HUES6 (cell line): ENCODE measurements around the gene FERMT3.
A peak's percentile ranks its signal among the peaks of the same experiment; 100 is the strongest.
"Not testable (repeated sequence)": the region's sequence is repeated elsewhere in the genome, so short reads cannot be mapped to it uniquely, and the experiment has no call there.

Experiments used
- H3K27ac ChIP-seq: 2 replicates; pipeline ENCODE4 v1.7.0; 2013; ENCODE audit warnings: low read depth, mild to moderate bottlenecking, low read length, inconsistent platforms
- H3K27me3 ChIP-seq: 2 replicates; pipeline ENCODE4 v1.6.1; 2013; ENCODE audit warnings: low read length; ENCODE audit not compliant: control insufficient read depth, insufficient read depth
- H3K36me3 ChIP-seq: 2 replicates; pipeline ENCODE4 v1.6.1; 2013; ENCODE audit warnings: low read length; ENCODE audit not compliant: control insufficient read depth, insufficient read depth
- H3K4me1 ChIP-seq: 2 replicates; pipeline ENCODE4 v1.6.1; 2013; ENCODE audit warnings: low read length; ENCODE audit not compliant: control insufficient read depth, insufficient read depth
- H3K4me3 ChIP-seq: 2 replicates; pipeline ENCODE4 v1.5.1; 2013; ENCODE audit warnings: low read depth, low read length
- H3K9ac ChIP-seq: one replicate; pipeline ENCODE4 v1.6.1; 2013; ENCODE audit warnings: mild to moderate bottlenecking, low read length
- H3K9me3 ChIP-seq: 2 replicates; pipeline ENCODE4 v1.6.1; 2013; ENCODE audit warnings: low read depth, low read length; ENCODE audit not compliant: control insufficient read depth, insufficient read depth

Gene FERMT3

DNA sequence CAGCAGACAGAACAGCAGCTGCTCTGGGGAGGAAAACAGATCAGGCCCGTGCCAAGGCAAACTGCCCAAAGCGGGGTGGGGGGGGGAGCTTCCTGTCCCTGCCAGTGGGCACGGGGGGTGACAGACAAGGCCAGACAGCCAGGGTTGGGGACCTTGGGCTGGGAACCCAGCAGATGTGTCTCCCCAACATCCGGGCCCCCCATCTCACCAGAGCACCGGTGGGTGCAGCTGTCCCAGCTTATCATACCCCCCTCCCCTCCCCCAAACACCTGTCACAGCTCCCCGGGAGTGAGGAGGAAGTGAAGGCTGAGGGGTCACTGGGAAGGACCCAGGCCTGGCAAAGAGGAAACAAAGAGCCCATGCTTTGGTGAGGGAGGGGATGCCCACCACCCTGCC, 38.9 kb downstream of the FERMT3 start:
- Histone ChIP-seq H3K27ac (no peak overlapping the region; the same call in 1 of the 2 replicates), H3K4me1 (peaks cover 44% of the 10 kb centered on the region)

DNA sequence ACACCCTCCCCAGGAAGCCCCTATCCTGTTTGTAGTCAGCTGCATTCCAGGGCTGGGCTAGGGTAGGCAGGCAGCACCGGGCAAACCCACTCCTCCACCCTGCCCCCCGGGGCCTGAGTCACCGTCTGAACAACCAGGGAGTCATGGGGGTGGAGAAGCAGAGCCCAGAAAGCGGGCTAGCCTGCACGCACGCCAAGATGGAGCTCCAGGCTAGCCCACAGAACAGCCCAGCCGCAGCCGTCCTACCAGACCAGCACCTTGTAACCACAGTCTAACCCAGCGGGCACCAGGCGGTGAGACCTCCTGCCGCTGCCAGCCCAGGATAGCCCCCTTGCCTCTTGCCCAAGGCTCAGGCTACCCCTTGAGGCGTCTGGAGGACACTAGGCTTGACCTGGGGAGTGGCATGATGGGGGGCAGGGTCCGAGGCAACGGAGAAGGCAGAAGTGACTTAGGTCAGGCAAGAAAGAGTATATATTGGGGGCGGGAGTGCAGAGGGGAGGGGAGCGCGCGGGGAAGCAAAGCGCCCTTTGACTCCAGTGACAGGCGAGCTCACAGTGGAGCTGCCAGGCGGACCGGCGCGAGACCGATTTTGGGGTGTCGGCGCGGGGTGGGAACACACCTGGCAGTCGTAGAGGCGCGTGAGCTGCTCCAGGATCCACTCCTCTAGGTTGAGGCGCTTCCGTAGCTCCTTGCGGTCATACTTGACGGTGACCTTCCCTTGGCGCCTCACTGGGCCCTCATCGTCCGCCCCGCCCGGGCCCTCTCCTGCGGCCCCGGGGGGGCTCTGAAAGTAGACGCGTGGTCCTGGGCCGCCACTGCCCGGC, 39.5 kb downstream of the FERMT3 start:
- no peaks in the 10 kb centered on the region for H3K9me3 ChIP-seq
- peaks cover 47% of the 10 kb centered on the region for H3K4me1 ChIP-seq
- H3K9ac ChIP-seq, result peak overlapping the region; percentile 84
- H3K4me3 ChIP-seq, result peak overlapping the region; percentile 81
- H3K27me3 ChIP-seq, result no peaks in the 10 kb centered on the region
- peak overlapping the region; percentile 17; the same call in 1 of the 2 replicates for H3K27ac ChIP-seq
- peaks cover 19% of the 10 kb centered on the region for H3K36me3 ChIP-seq

More for the DNA sequence above, 38.9 kb downstream of the FERMT3 start:
- Histone ChIP-seq H3K9ac (peak overlapping the region; percentile 84), H3K9me3 (no peaks in the 10 kb centered on the region), H3K36me3 (peaks cover 19% of the 10 kb centered on the region), H3K27me3 (no peaks in the 10 kb centered on the region), H3K4me3 (peak overlapping the region; percentile 81)

DNA sequence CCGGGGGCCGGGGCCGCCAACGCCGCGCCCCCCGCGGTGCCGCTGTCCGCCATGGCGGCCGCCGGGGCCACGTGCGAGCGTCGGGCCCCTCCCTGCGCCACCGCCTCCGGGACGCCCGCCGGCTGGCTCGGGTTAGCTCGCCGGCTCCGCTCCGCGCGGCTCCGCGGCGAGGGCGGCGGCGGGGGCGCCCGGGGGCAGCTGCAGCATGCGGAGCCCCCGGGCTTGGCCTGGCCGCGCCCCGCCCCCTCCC, 40.0 kb downstream of the FERMT3 start:
- Histone ChIP-seq H3K4me1 (peaks cover 47% of the 10 kb centered on the region), H3K4me3 (peak overlapping the region; percentile 81; the same call in 1 of the 2 replicates), H3K9ac (peak overlapping the region; percentile 84), H3K36me3 (peaks cover 19% of the 10 kb centered on the region)
- H3K9me3 ChIP-seq, H3K27ac ChIP-seq, H3K27me3 ChIP-seq: not testable (repeated sequence)

DNA sequence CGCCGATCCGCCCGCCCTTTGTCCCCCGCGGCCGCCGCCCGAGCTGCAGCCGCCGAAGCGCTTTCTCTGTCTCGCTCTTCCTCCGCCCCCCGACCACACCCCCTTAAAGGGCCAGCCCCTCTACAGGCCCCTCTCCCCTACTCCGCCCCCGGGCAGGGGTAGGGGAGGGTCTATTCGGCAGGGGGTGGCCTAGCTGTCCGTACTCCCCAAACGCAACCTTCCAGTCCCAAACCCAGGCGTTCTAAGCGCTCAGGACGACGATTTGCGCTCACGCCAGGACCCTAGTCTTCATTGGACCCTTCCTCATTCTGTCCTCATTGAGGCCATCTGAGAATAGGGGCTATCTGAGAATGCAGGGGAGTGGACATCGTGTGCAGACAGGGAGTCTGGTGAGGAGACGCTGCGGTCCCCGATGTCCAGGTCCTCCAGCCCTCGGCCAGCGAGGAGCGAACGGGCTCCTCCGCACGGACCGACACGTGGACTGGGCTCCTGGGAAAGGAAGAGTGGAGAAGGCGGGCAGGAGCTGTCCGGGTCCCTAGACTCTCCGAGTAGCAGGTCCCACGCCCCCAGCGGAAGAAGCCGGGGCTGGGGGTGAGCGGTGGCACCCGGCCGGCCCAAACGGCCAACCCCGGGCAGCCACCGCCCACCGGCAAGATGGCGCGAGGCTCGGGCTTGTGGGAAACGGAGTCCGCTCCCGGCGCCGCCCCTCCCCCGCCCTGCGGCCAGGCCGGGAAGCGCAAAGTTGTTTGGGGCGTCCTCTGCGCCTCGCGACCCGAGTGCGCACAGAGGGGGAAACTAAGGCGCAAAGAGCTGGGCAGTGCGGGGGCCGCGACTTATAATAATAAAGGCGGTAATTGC, 40.6 kb downstream of the FERMT3 start, which contains the start of gene PPP1R14B:
TSS of gene PPP1R14B (minus strand) at position 73 of the 858 bp plus-strand sequence. CDS start 270 bp downstream, outside the sequence.
- Histone ChIP-seq H3K4me3 (peak within 1 kb of the TSS; percentile 91), H3K36me3 (peaks cover 19% of the 10 kb centered on the region), H3K27ac (peak within 1 kb of the TSS; percentile 56; the same call in 1 of the 2 replicates), H3K4me1 (peaks cover 48% of the 10 kb centered on the region), H3K27me3 (no peaks in the 10 kb centered on the region), H3K9me3 (no peaks in the 10 kb centered on the region), H3K9ac (peak within 1 kb of the TSS; percentile 84)

DNA sequence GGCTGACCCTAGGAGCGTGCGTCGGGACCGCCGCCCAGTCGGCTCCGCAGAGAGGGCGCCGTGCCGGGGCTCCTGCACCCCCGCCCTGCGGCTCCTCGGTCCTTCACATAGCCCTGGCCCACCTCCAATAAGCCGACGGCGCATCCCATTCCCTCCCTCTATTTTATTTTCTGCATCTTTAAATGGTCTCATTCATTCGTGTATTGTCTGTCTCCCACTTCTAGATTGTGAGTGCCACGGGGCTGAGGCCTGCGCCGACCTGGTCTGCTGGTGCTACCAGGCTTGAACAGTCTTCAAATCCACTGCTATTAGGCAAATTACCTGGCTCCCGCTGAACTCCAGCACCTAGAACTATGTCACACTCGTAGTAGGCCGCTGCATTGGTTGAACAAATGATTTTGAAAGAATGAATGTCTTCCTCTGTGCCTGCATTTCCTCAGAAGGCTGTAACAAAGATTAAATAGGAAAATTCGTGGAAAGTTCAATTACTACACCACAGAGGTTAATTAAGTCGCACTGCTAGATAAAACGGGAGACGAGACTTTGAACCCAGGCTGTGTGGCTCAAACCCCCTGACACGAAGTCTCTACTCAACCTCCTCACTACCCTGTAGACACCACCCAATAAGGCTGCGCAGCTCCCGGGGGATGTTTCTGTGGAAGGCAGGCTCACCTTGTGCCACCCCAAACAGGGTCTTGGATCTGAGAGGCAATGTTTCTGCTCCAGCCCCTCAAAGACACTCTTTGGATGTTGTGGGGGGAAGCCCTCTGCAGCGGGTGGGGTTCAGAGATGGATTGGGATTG, 41.4 kb downstream of the FERMT3 start:
- H3K9me3 ChIP-seq, result no peaks in the 10 kb centered on the region
- no peak overlapping the region for H3K27ac ChIP-seq
- no peaks in the 10 kb centered on the region for H3K27me3 ChIP-seq
- peak overlapping the region; percentile 40 for H3K9ac ChIP-seq
- peaks cover 18% of the 10 kb centered on the region for H3K36me3 ChIP-seq
- peak overlapping the region; percentile 91 for H3K4me3 ChIP-seq
- peaks cover 50% of the 10 kb centered on the region for H3K4me1 ChIP-seq

DNA sequence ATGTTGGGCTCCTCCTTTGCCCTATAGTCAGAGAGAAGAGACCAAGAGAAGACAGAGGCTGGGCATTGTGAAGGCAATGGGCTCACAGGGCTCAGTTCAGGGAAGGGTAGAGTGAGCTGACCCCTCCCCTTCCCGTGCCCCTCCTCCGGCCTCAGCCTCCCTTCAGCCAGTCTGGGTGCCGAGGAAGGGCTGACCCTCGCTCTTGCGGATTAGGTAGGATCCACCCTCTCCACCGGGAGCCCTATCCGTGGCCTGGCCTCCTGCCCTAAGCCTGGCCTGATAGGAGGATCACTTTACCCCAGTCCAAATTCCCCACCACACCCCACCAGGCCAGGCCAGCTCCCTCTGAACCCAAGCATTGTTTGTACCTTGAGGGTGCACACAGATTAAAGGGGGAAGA, 42.1 kb downstream of the FERMT3 start:
- H3K9ac ChIP-seq, result no peak overlapping the region
- peaks cover 52% of the 10 kb centered on the region for H3K4me1 ChIP-seq
- no peaks in the 10 kb centered on the region for H3K9me3 ChIP-seq
- peak overlapping the region; percentile 91; the same call in 1 of the 2 replicates for H3K4me3 ChIP-seq
- H3K27ac ChIP-seq, result peak overlapping the region; percentile 56; the same call in 1 of the 2 replicates
- H3K36me3 ChIP-seq, result peaks cover 11% of the 10 kb centered on the region
- H3K27me3 ChIP-seq, result no peaks in the 10 kb centered on the region

DNA sequence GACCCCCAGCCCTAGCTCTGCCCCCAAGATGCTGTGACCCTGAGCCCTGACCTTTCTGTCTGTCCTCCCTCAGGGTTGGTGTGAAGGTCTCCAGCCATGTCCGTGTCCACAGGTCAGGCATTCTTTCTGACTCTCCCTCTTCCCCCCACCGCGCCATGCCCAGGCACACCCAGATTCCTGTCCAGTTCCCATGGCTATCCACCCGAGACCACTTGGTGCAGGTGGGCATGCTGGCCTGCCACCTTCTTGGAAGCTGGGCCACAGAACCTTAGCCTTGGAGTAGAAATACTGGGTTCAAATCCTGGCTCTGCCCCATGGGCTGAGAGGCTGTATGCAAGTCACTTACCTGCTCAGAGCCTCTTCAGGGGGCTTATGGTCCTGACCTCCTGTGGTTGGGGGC, 42.5 kb downstream of the FERMT3 start:
- H3K9me3 ChIP-seq, result no peaks in the 10 kb centered on the region
- H3K4me1 ChIP-seq, result peaks cover 53% of the 10 kb centered on the region
- peak overlapping the region; percentile 91; the same call in 1 of the 2 replicates for H3K4me3 ChIP-seq
- H3K27ac ChIP-seq, result peak overlapping the region; percentile 56; the same call in 1 of the 2 replicates
- no peaks in the 10 kb centered on the region for H3K27me3 ChIP-seq
- H3K9ac ChIP-seq, result peak overlapping the region; percentile 35
- peaks cover 8% of the 10 kb centered on the region for H3K36me3 ChIP-seq

DNA sequence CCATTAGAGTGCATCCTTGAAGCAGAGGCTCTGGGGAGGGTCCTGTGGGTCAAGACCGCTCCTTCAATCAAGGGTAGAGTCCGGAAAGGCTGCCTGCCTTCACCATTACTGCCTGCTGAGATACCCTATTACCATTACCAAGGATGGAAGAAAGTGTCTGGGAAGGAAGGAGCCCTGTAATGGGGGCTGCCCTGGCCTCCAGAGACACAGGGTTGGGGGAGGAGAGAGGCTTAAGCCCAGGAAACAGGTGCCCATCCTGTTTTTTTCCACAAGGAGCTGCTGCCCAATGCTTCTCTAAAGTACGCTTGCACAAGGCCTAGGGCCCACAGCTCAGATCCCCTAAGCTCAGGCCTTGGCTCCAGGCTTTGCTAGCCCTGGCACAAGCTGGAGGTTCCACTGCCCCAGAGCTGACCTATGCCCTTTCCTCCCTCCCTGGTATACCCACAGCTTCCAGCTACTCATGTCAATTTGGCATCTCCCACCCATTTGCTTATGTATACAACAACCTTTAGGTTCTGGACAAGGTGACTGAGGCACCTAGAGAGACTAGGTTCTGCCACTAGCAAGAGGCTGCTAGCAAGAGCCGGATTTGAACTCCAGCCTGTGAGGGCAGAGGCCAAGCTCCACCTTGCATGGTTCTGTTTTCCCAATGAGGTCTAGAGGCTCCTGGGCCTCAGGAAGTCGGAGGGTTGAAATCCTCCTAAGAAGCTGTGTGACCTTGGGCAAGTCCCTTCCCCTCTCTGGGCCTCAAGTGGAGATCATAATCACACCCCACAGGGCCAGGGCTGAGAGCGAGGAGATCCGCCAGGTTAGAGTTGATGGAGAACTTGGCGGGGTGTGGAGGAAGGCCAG, 43.3 kb downstream of the FERMT3 start:
- Histone ChIP-seq H3K36me3 (peaks cover 12% of the 10 kb centered on the region), H3K27me3 (no peaks in the 10 kb centered on the region), H3K9me3 (no peaks in the 10 kb centered on the region), H3K4me3 (peak overlapping the region; percentile 90), H3K4me1 (peaks cover 53% of the 10 kb centered on the region), H3K9ac (peak overlapping the region; percentile 59), H3K27ac (peak overlapping the region; percentile 8; the same call in 1 of the 2 replicates)

DNA sequence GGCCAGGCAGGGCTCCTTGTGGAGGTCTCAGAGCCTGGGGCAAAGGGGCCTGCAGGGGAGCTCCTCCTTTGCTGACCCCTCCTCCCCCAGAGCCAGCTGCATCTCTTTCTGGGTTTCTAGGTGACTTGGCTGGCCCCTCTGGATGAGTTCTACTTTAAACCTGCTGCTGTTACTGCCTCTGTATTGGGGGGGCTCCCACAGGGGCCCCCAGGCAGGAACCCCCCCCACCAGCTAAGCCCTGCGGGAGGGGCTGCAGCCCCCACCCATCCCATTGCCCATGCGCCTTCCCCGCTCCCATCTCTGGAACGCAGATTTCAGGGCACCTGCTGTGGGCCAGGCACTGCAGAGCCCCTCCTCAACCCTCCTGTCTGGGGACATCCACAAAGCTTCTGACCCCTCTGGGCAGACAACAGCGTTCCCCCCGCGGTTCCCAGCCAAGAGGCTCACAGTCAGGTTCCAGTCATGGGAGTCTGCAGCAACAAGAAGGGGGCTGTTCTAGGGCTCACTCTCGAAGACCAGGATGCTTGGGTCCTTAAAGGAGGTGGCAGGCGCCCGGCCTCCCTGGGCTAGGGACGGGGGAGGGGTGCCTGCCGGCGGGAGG, 44.0 kb downstream of the FERMT3 start:
- Histone ChIP-seq H3K27ac (peak overlapping the region; percentile 10; the same call in 1 of the 2 replicates), H3K27me3 (no peaks in the 10 kb centered on the region), H3K36me3 (peaks cover 16% of the 10 kb centered on the region), H3K4me1 (peaks cover 49% of the 10 kb centered on the region), H3K9ac (peak overlapping the region; percentile 59), H3K9me3 (no peaks in the 10 kb centered on the region), H3K4me3 (peak overlapping the region; percentile 90)
